Mucosa of gallbladder (tissue), 1 donor: ENCODE results near the gene TAF5L. TPM values are rescaled to one million over a fixed set of nuclear protein-coding genes. Genes with fewer than 3 reads are reported as not detected.
"Not testable (repeated sequence)": the region's sequence is repeated elsewhere in the genome, so short reads cannot be mapped to it uniquely, and the experiment has no call there.

Experiments
- DNase-seq: peaks from one replicate; pipeline ENCODE4 v3.0.0-alpha.2; 2020; ENCODE audit warnings: low spot score
- total RNA-seq: library from RNA; stranded (reverse); gene quantifications from one replicate; pipeline ENCODE4 v1.2.1, GENCODE V29; 2021
- donor health status: DM: no; HTN: no; CAD: no.

The TAF5L gene
- total RNA-seq, 1 donor from 2014 or later = 21.5 TPM

DNA sequence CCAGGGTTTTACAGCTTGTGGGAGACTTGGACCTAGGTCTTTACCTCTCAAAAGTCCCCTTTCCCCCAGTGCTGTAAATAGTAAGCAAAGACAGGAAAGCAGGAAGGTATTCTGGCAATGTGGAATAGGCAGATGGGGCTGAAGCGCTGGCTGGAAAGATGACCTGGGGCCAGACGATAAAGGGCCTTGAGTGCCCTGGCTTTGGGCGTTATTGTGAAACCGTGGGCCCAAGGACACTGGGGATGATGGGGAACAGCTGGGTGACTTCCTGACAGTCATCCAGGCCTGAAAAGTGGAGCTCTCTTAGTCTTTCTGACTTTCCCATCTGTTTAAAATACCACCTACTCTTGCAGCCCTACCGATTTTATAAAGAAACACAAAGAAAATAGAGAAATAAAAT lies 16.5 kb upstream of the TAF5L start:
- DNase-seq = no peak

GRCh38 chr1:229641306-229641705 lies 15.4 kb upstream of the TAF5L start:
- DNase-seq = no peak

DNA sequence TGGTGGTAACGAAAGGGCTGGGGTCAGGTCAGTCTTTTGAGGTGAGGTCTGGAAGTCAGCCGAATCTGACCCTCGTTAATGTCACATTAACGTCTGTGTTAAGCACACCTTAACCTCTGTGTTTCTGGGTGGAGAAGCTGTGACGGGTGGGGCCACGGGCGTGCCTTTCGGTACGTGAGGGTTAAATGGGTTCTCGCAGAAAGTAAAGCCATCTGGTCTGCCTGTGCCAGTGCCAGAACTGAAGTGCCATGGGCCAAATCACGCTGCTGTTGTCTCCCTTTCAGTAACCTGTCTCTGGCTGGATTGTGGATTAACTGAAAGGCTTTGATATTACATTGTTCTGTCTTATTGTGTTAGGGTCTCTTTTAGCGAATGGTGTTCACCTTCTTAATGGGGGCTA lies 14.5 kb upstream of the TAF5L start:
- DNase-seq = no peak

DNA sequence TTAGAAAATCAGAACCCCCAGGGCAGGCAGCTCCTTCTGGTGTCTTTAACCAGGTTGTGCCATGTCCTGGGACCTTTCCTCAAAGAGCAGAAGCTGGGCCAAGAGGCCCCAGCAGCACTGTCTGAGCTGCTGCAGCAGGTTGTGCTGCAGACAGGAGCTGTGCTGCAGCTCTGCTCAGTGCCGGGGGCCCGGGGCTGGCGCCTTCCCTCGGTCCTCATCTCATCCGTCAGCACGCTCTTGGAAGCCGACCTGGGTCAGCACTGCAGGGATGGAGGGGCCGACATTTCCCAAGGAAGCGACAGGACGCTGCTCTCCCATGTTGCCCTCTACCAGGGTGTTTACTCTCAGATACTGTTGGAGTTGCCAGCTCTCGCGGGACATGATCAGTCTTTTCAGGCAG lies 11.8 kb upstream of the TAF5L start:
- no peak for DNase-seq

- no peak for DNase-seq
These were observed 10.1 kb upstream of the TAF5L start for GRCh38 chr1:229636042-229636441.

- DNase-seq = no peak
These were observed 6.0 kb upstream of the TAF5L start for GRCh38 chr1:229631966-229632365.

DNA sequence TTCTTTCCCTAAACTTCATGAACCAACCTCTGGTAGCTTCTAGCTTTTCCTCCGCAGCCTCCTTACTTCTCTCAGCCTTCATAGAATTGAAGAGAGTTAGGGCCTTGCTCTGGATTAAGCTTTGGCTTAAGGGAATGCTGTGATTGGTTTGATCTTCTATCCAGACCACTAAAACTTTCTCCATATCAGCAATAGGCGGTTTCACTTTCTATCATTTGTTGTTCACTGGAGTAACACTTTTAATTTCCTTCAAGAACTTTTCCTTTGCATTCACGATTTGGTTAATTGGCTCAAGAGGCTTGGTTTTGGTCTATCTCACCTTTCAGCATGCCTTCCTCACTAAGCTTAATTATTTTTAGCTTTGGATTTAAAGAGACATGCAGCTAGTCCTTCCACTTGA lies 5.2 kb upstream of the TAF5L start:
- DNase-seq = no peak

DNA sequence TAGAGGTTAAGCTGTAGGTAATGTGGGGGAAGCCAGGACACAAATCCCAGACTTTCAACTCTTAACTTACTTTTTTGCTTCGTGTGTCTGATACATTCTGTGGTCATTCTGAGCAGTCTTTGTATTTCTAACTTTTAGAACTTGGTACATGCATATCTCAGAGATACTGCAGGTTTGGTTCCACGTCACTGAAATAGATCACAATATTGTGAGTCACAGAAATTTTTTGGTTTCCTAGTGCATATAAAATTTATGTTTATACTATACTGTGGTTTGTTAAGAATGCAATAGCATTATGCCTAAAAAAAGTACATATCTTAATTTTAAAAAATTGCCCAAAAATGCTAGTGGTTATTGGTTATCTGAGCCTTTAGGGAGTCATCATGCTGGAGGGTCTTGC lies 3.3 kb upstream of the TAF5L start:
- DNase-seq = no peak

DNA sequence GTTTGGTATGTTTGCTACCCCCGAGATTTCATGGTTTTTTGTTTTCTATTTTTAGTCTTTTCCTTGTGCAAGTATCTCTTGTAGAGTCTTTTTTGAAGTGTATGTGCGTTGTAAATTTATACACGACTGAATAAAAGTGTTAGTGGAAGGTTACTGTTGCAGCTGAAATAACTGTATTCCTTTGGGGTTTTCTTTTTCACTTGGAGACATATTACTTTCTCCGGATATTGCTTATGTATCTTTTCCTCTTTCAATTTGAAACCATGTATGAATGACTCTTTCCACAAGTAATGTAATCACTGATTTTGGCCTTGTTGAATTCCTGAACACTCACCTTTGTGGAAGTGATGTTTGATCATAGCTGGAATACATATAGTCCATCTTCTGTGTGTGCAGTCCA lies 1.1 kb upstream of the TAF5L start:
- DNase-seq = no peak

DNA sequence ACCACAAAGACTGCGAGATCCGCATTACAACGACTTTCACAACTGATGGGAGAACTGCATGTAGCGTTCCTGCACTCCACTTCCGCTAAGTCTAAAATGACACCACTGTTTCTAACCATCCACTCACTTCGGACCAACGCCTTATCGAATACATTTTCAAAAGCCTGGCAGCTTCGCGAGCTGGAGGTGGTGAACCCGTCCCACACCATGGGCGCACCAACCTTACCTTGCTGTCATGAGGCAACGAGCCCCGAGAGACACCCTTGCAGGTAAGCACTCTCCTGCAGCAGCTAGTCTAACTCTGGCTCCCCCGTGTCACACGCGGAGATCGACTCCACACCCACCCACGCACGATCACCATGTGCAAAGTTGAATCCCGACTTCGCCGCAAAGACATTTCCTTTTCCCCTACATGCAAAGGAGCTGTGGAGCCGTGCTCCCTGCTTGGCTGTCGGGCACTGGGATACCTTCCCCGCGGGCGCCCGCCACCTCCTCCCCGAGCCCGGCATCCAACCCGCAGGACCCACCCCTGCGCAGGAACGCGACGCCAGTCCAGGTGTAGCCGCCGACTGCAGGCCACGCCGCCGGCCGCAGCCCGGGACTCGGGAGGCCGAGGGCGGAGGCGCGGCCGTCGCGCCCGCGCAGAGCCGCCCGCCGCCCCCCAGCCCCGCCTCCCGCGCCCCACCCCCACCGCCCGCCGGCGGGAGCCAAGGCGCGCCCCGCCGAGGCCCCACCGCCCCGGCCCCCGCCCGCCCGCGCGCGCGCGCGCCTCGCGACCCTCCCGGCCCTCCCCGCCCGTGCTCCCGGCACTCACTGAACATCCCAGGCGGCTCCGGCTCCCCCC lies 629 bp downstream of the TAF5L start:
- peak; percentile 37 for DNase-seq

DNA sequence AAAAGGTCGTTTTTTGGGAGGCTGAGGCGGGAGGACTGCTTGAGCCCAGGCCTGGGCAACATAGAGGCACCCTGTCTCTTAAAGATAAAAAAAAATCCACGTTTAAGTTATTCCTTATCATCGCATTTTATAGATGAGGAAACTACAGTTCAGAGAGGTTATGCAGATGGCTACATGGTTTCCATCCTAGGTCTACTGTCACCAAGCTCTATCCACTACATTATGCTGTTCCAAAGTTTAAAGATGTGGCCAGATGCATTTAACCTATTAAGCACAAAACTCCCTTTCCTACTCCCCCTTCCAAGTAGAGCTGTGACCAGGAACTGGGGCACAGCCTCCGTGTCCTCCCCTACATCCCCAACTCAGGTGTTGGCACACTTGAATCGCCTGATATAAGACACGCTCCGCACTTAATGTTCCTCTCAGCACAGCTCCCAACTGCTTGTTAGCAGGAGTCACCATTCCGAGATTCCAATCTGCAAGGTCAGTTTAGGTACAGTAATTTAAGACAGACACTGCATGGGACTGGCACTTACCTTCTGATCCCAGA lies 1.3 kb downstream of the TAF5L start:
- no peak for DNase-seq

DNA sequence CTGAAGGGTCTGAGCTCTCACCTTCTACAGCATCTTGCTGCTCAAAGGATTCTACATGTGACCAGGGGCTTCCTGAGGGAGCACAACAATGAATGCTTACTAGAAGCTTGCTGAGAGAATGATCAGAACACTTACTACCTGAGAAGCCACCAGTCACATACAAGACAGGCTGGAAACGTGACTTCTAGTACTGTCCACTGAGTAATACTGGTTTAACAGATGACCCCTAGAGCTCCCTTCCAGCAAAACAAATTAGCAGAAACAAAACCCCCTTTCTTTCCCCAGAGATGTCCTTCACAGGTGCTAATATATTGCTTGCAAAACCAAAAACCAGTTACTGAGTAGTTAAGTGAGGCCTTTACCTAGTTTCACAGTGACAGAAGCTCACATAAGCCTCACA lies 2.1 kb downstream of the TAF5L start:
- DNase-seq = no peak

- DNase-seq = no peak
These were observed 2.7 kb downstream of the TAF5L start for GRCh38 chr1:229623225-229623624.

DNA sequence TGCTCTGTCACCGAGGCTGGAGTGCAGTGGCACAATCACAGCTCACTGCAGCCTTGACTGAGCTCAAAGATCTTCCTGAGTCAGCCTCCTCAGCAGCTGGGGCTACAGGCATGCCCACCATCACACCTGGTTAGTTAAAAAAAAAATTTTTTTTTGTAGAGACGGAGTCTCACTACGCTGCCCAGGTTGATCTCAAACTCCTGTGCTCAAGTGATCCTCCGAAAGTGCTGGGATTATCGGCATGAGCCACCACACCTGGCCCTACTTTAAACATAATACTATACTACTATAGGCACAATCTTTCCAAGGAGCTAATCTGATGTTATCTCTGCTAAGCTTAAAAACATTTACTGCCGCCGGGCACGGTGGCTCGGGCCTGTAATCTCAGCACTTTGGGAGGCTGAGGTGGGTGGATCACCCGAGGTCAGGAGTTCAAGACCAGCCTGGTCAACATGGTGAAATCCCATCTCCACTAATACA lies 3.2 kb downstream of the TAF5L start:
- DNase-seq = not testable (repeated sequence)

DNA sequence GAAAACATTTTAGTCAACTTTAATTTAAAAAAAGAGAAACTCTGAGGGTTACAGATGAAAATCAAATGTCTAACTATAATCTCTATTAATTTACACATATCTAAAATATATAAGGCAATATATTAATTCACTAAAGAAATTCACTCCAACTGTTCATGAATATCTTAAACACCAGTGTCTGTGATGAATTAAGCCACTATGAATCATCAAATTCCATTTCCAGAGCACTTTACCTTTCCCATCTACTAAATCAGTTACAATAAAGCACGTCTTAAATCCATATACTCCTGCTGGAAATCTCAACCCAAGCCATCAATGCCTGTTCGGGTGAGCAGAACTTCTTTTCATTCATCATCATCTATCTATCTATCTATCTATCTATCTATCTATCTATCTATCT lies 4.3 kb downstream of the TAF5L start:
- DNase-seq = no peak

DNA sequence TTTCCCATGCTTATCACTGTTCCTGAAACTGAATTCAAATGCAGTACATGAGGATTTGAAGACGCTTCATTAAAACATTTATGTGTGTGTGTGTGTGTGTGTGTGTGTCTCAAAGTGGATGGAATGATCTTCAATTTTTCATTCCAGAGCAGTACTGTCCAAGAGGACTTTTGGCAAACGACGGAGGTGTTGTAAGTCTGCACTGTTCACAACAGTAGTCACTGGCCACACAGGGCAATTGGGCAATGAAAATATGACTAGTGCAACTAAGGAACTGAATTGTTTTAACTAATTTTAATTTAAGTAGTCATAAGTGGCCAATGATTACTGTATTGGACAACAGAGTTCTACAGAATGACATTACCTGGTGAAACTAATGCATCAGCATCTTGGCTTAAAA lies 5.0 kb downstream of the TAF5L start:
- DNase-seq = no peak

DNA sequence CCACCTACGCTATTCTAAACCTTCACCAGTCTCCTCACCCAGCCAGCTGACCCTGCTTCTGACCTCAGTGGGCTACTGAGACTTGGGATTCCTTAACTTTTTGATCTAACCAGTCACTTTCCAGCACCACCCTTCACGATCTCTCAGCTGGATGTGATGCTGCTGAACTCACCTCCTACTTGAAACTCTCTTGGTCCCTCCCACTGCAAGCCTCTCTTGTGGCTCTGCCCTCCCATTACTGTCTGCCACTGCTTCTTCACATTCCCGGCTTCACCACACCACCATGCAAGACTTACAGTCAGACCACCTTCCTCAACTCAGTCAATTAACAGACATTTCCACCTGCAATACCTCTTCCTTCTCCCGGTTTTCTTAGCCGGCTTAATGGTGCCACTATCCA lies 6.3 kb downstream of the TAF5L start:
- DNase-seq = no peak

- DNase-seq = no peak
These were observed 6.9 kb downstream of the TAF5L start for GRCh38 chr1:229619002-229619401.

DNA sequence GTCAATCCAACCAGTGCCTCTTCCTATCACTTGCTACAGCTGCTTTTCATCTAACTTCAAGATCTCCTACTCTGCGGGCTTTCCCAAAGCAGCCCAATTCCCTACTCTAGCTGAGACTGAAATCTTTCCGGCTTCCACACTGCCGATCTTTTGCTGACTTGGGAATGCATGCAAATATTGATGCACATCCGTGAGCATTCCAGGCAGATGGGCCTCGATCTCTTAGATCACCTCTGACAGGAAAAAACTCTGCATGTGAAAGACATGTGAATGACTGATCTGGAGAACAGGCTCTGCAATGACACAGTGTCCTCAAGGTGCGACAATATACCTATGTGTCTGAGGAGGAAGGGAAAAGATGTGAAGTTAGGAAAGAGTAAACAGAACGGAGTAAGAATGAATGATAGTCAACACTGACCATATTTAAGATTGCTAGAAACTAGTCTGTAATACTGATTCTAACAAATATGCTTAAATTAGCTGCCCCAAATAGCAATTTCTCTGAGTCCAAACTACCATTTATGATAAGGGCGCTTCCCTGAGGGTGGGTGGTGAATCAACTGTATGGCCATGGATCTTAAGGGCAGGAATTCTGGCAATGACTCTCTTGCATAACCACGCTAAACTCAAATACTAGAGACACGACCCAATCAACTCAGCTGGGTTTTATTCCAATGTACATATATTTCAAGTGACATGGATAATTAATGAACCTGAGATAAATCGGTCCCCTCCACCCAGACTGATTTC lies 8.4 kb downstream of the TAF5L start:
- DNase-seq = no peak

DNA sequence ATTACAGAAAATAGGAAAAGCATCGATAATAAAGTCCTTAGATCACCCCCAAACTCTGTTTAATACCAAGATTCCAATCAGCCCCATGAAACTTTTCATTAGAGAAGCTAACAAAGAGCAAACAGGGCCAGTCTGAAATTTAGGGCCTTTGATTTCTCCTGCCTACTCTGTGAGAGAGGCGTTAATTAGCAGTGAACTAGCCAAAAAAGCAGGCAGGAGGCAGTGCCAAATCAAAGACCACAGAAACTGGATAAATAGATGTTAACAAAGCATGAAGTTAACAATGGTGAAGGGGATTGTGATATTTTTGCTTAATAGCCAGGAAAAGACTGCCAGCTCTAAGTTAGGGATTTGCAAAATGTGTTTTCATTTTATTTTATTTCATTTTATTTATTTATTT lies 11.2 kb downstream of the TAF5L start:
- DNase-seq = no peak

DNA sequence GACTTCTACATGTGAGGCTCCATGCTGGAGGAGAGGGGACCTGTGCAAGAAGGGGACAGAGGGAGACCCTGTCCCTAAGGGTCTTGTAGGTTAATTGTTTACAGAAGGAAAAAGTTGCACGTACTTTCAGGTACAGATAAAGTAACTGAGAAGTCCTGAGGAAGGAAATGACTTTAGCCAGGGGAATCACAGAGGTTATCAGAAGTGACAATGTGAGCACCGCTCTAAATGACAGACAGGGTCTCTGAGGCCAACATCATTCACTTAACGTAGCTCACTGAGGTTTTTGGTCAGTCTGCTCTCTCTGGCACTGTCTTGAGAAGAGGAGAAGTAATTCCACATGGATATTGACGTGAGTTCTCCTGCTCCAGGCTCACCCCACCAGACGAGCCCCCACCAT lies 12.0 kb downstream of the TAF5L start:
- no peak for DNase-seq

DNA sequence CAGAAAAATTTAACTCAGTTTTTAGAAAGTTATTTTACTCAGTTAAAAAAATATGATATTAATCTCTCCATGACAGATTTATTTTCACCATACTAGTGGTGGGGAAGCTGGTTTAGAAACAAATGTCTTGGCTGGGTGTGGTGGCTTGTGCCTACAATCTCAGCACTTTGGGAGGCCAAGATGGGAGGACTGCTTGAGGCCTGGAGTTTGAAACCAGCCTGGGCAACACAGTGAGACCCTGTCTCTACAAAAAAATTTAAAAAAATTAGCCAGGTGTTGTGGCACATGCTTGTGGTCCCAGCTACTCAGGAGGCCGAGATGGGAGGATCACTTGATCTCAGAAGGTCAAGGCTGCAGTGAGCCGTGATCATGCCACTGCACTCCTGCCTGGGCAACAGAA lies 17.3 kb downstream of the TAF5L start:
- no peak for DNase-seq

- DNase-seq = no peak
These were observed 18.6 kb downstream of the TAF5L start for GRCh38 chr1:229607370-229607769.
